BLaER1 (cell line): ENCODE measurements around the gene BCAS1.

Experiments used
- H3K27ac ChIP-seq: shearing (Covaris generic); formaldehyde crosslinking; 2 replicates; pipeline ENCODE4 v1.8.1; 2022
- H3K27me3 ChIP-seq: shearing (Covaris generic); formaldehyde crosslinking; 2 replicates; pipeline ENCODE4 v1.8.1; 2022
- H3K36me3 ChIP-seq: shearing (Covaris generic); formaldehyde crosslinking; 2 replicates; pipeline ENCODE4 v1.8.1; 2022
- H3K4me1 ChIP-seq: shearing (Covaris generic); formaldehyde crosslinking; 2 replicates; pipeline ENCODE4 v1.8.1; 2022
- H3K4me2 ChIP-seq: shearing (Covaris generic); formaldehyde crosslinking; 2 replicates; pipeline ENCODE4 v1.8.1; 2022
- H3K4me3 ChIP-seq: shearing (Covaris generic); formaldehyde crosslinking; 2 replicates; pipeline ENCODE4 v1.8.1; 2022
- H3K9ac ChIP-seq: shearing (Covaris generic); formaldehyde crosslinking; 2 replicates; pipeline ENCODE4 v1.8.1; 2022
- H3K9me3 ChIP-seq: shearing (Covaris generic); formaldehyde crosslinking; 2 replicates; pipeline ENCODE4 v1.8.1; 2022
- H4K20me1 ChIP-seq: shearing (Covaris generic); formaldehyde crosslinking; 2 replicates; pipeline ENCODE4 v1.8.1; 2022
- Cebpa-rat ChIP-seq: shearing (Covaris generic); IDR thresholded peaks from 2 replicates; pipeline ENCODE4 v1.8.1; 2022

The BCAS1 gene

DNA sequence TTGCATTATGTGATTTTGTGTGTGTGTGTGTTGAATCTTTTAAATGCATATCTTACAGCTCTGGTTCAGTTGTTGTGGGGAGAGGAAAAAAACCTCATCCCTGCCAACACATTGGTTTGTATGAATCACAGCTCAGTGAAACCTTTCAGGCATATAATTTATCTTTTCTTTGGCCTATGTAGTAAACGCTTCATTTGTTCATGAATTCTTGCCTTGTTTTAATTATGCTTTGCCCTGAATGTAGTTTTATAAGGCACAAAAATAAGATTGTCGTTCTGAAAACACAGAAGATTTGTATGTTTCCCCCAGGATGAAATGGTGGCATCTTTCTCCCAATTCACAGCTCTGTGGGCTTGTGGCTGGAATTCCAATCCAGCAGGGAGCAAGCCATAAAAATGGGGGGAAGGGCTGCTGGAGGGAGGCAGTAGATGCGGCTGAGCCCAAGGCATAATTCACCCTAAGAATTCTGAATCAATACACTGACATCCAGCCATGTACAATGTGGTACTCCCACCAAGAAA, 45.1 kb downstream of the BCAS1 start:
- Histone ChIP-seq H3K27me3 (no peaks in the 10 kb centered on the region), H3K4me1 (no peaks in the 10 kb centered on the region), H3K4me3 (no peak overlapping the region), H3K9me3 (no peaks in the 10 kb centered on the region), H3K36me3 (no peaks in the 10 kb centered on the region), H3K9ac (no peak overlapping the region), H3K4me2 (no peak overlapping the region), H3K27ac (no peak overlapping the region), H4K20me1 (no peaks in the 10 kb centered on the region)
- no peak for TF ChIP-seq Cebpa-rat

DNA sequence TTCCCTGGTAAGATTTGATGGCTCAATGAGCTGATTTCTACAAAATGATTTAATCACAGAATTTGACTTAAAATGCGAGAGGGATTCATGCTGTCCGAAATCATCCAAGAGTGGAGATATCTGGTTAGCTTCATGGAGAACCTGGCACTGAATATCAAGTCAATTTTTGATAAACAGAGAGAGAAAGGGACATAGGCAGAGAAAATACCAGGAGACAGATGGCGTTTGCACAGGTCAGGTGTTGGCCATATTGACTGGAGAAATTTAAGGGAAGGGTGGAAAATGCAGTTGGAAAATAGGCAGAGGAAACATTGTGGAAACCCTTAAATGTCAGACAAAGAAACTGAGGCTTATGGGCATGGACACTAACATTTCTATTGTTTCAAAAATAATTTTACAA, 47.0 kb downstream of the BCAS1 start:
- Histone ChIP-seq H3K9ac (no peak overlapping the region), H3K27ac (no peak overlapping the region)

DNA sequence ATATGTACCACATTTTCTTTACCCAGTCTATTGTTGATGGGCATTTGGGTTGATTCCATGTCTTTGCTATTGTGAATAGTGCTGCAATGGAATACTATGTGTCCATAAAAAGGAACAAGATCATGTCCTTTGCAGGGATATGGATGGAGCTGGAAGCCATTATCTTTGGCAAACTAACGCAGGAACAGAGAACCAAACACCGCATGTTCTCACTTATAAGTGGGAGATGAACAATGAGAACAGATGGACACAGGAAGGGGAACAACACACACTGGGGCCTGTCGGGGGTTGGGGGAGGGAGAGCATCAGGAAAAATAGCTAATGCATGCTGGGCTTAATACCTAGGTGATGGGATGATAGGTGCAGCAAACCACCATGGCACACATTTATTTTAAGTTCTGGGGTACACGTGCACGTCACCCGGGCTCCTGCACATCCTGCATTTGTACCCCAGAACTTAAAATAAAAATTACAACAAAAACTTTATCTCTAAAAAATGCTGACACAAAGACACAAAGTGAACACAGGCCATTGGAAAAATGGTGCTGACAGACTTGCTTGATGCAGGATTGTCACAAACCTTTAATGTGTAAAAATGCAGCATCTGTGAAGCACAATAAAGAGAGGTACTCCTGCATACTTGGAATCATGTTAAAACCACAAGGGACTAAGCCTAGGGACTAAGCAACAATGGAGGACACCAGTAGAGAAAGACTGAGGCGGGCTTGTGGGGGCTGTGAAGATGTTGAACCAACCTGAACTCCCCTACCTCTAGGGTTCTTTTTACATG, 48.8 kb downstream of the BCAS1 start:
- no peak overlapping the region for H3K9ac ChIP-seq
- peaks cover 12% of the 10 kb centered on the region; the same call in 1 of the 2 replicates for H3K4me1 ChIP-seq
- H3K4me2 ChIP-seq: no peak overlapping the region
- no peaks in the 10 kb centered on the region for H3K9me3 ChIP-seq
- TF ChIP-seq Cebpa-rat: no peak
- H3K27ac ChIP-seq: no peak overlapping the region
- no peaks in the 10 kb centered on the region for H4K20me1 ChIP-seq
- H3K27me3 ChIP-seq: no peaks in the 10 kb centered on the region
- no peak overlapping the region for H3K4me3 ChIP-seq
- no peaks in the 10 kb centered on the region for H3K36me3 ChIP-seq

More for the DNA sequence above, 47.0 kb downstream of the BCAS1 start:
- no peaks in the 10 kb centered on the region for H3K4me1 ChIP-seq
- no peaks in the 10 kb centered on the region for H3K27me3 ChIP-seq
- no peak overlapping the region for H3K4me3 ChIP-seq
- H3K36me3 ChIP-seq: no peaks in the 10 kb centered on the region
- TF ChIP-seq Cebpa-rat: no peak
- H3K9me3 ChIP-seq: no peaks in the 10 kb centered on the region
- H4K20me1 ChIP-seq: no peaks in the 10 kb centered on the region
- H3K4me2 ChIP-seq: no peak overlapping the region

DNA sequence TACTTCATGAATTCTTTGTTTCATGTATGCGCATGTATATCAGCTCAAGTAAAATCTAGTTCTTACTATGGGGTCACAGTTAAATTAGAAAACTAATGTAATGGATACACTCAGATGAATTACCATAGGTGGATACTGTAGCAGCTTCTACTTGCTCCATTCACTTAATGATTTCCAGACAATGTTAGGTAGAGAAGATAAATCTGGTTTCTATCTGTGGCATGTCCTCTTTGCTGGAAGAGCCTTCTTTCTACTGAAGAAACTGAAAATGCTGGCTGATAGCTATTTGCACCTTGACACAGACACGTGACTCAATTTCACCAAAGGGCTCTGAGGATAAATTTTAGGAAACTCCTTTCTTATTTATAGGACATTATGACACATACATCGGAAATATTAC, 49.5 kb downstream of the BCAS1 start:
- no peaks in the 10 kb centered on the region for H4K20me1 ChIP-seq

DNA sequence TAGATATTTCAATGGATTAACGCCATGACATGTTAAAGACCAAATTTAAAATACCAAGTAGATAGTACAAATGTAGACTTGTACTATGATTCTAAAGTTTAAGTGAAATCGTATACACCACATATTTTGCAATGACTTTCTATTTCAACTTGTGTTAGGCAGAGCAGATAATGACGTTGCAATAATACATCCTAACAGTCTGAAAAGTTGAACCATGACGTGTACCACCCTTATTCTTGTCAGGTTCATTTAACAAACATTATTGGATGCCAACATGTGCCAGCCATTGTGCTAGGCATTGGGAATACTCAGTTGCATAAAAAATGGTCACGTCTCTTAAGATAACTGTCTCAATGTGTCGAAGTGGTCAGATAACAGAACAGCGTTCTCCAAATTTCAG, 50.0 kb downstream of the BCAS1 start:
- Histone ChIP-seq H3K4me3 (no peak overlapping the region), H3K27me3 (no peaks in the 10 kb centered on the region), H3K4me1 (peaks cover 12% of the 10 kb centered on the region; the same call in 1 of the 2 replicates), H3K27ac (no peak overlapping the region), H3K9ac (no peak overlapping the region), H3K36me3 (no peaks in the 10 kb centered on the region), H4K20me1 (no peaks in the 10 kb centered on the region), H3K4me2 (no peak overlapping the region), H3K9me3 (no peaks in the 10 kb centered on the region)
- no peak for TF ChIP-seq Cebpa-rat

More for the DNA sequence above, 49.5 kb downstream of the BCAS1 start:
- Histone ChIP-seq H3K27me3 (no peaks in the 10 kb centered on the region), H3K4me2 (no peak overlapping the region), H3K9me3 (no peaks in the 10 kb centered on the region), H3K9ac (no peak overlapping the region), H3K36me3 (no peaks in the 10 kb centered on the region), H3K4me1 (peaks cover 12% of the 10 kb centered on the region; the same call in 1 of the 2 replicates), H3K27ac (no peak overlapping the region), H3K4me3 (no peak overlapping the region)
- no peak for TF ChIP-seq Cebpa-rat

DNA sequence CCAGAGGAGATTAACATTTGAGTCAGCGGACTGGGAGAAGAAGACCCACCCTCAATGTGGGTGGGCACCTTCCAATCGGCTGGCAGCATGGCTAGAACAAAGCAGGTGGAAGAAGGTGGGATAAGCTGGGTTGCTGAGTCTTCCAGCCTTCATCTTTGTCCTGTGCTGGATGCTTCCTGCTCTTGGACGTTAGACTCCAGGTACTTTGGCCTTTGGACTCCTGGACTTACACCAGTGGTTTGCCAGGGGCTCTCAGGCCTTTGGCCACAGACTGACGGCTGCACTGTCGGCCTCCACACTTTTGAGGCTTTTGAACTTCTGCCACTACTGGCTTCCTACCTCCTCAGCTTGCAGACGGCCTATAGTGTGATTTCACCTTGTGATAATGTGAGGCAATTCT, 50.8 kb downstream of the BCAS1 start:
- Histone ChIP-seq H3K9ac (no peak overlapping the region), H3K27ac (no peak overlapping the region), H3K4me2 (no peak overlapping the region), H3K4me1 (peaks cover 12% of the 10 kb centered on the region; the same call in 1 of the 2 replicates), H4K20me1 (no peaks in the 10 kb centered on the region), H3K27me3 (no peaks in the 10 kb centered on the region), H3K36me3 (no peaks in the 10 kb centered on the region), H3K4me3 (no peak overlapping the region), H3K9me3 (no peaks in the 10 kb centered on the region)
- no peak for TF ChIP-seq Cebpa-rat

DNA sequence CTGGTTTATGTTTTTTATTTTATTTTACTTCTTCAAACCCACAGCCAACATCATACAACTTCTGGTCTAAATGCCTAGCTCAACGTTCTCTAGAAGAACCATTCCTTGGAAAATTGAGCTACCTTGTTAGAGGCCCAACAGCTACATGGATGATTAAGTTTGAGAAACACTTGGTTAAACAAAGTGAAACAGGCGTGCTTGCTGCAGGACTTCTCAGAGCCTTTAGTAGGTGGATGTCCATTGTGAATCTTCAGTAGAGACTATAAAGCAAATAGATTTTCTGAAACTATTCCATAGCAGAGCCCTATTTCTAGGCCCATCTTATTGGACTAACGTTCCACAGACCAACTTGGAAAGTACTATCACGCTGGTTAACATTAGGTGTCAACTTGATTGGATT, 51.3 kb downstream of the BCAS1 start:
- H3K9ac ChIP-seq: no peak overlapping the region
- no peaks in the 10 kb centered on the region for H3K27me3 ChIP-seq
- no peaks in the 10 kb centered on the region for H3K9me3 ChIP-seq
- no peak overlapping the region for H3K27ac ChIP-seq
- no peaks in the 10 kb centered on the region for H4K20me1 ChIP-seq
- TF ChIP-seq Cebpa-rat: no peak
- H3K4me3 ChIP-seq: no peak overlapping the region
- no peaks in the 10 kb centered on the region for H3K36me3 ChIP-seq
- no peak overlapping the region for H3K4me2 ChIP-seq
- peaks cover 12% of the 10 kb centered on the region; the same call in 1 of the 2 replicates for H3K4me1 ChIP-seq

DNA sequence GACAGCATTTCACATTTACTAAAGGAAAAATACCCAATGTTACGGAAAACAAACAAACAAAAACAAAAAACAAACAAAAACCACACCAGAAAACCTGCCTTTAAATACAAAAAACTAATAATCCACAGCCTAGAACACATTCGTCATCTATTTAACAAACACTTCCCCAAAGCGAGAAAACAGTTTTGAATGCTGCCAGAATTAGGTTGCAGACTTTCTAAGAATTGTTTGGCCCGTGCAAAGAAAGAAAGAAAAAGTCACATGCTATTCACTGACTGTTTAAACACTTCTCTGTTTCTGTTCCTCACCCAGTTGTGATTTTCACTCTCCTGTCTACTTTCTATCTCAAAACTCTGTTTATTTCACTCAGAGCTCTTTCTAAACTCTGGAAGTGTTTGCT, 52.5 kb downstream of the BCAS1 start:
- H3K4me2 ChIP-seq: no peak overlapping the region
- TF ChIP-seq Cebpa-rat: no peak

DNA sequence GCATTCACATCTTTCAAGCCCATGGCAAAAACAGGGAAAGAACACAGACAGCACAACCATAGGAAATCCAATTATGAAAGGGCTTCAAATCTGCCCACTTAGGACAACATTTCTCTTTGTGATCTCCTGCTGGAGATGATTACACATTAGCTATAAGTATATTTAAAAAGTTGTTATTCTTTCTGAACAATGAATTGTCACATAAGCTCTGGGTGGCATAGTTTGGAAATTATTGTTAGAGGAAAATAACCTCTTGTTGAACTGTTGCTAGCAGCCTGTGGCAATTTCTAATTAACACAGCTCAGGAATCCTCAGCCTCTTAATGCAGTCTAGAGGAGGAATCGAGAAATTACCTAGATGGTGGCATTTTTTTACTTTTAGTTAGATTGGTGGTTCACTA, 54.9 kb downstream of the BCAS1 start:
- Histone ChIP-seq H3K9ac (no peak overlapping the region), H3K4me3 (no peak overlapping the region), H3K9me3 (no peaks in the 10 kb centered on the region), H4K20me1 (no peaks in the 10 kb centered on the region), H3K27ac (no peak overlapping the region), H3K27me3 (no peaks in the 10 kb centered on the region), H3K4me1 (peaks cover 12% of the 10 kb centered on the region; the same call in 1 of the 2 replicates), H3K36me3 (no peaks in the 10 kb centered on the region), H3K4me2 (no peak overlapping the region)
- TF ChIP-seq Cebpa-rat: no peak

More for the DNA sequence above, 52.5 kb downstream of the BCAS1 start:
- no peaks in the 10 kb centered on the region for H4K20me1 ChIP-seq
- no peaks in the 10 kb centered on the region for H3K27me3 ChIP-seq
- H3K4me3 ChIP-seq: no peak overlapping the region
- H3K27ac ChIP-seq: no peak overlapping the region
- no peaks in the 10 kb centered on the region for H3K36me3 ChIP-seq
- H3K9ac ChIP-seq: no peak overlapping the region
- no peaks in the 10 kb centered on the region for H3K9me3 ChIP-seq
- peaks cover 12% of the 10 kb centered on the region; the same call in 1 of the 2 replicates for H3K4me1 ChIP-seq

DNA sequence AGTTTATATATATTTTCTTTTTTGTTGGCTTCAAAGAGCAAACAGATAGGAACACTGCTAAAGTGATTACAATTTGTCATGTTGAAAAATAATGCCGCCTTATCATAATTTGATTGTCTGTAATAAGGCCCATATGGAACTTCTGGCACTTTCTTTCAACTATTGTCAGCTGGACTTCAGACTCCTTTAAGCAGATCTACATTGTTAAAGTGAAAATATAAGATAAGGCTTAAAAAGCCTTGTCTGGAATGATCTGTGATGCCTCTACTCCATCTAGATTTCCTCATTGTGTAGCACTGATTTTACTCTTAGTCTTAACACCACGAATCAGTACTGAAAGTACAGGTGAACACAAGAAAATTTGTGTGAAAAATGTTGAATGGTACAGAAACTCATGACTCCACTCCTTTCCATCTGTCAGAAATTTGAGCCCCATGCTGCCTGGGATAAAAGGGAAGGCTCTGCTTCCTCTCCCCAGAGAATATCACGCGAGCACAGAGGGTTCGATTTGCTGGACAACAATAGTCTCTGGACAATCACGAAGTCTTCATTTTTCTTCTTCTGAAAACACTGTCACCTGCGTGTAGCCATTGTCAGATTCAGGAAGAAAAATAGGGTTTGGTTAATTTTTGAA, 56.0 kb downstream of the BCAS1 start:
- H3K9ac ChIP-seq: no peak overlapping the region
- no peak overlapping the region for H3K4me2 ChIP-seq
- no peak for TF ChIP-seq Cebpa-rat
- H3K4me1 ChIP-seq: peaks cover 12% of the 10 kb centered on the region; the same call in 1 of the 2 replicates
- H3K4me3 ChIP-seq: no peak overlapping the region
- H3K9me3 ChIP-seq: no peaks in the 10 kb centered on the region
- H3K27ac ChIP-seq: no peak overlapping the region
- H4K20me1 ChIP-seq: no peaks in the 10 kb centered on the region
- no peaks in the 10 kb centered on the region for H3K36me3 ChIP-seq
- H3K27me3 ChIP-seq: no peaks in the 10 kb centered on the region
